K562 (cell line): ENCODE results near the gene F12. TPM values are rescaled to one million over a fixed set of nuclear protein-coding genes. Genes with fewer than 3 reads are reported as not detected.
A peak's percentile ranks its signal among the peaks of the same experiment; 100 is the strongest.

Experiments used
- BRD9 ChIP-seq: fragments of 450-650 bp; IDR thresholded peaks from 2 replicates; pipeline ENCODE4 v1.6.1; 2018; ENCODE audit warnings: low read depth; ENCODE audit not compliant: partially characterized antibody
- MAFF ChIP-seq: IDR thresholded peaks from 2 replicates; pipeline ENCODE4 v1.6.1; 2012; ENCODE audit warnings: low read length, improper control_type of control experiment
- MYC ChIP-seq, 2 experiments: fragments of 250-450 bp in 1 of 2; sonication (Bioruptor Pico) in 1 of 2; IDR thresholded peaks; 2 replicates each; pipeline versions ENCODE4 v1.5.1 to v1.6.1; 2012 to 2021; ENCODE audit warnings: low read depth in 2 of 2, borderline replicate concordance in 1 of 2, improper control_type of control experiment in 1 of 2, low read length in 1 of 2, mild to moderate bottlenecking in 1 of 2, moderate library complexity in 1 of 2
- POLR2H ChIP-seq: IDR thresholded peaks from 2 replicates; pipeline ENCODE4 v1.6.1; 2016; ENCODE audit warnings: missing genetic modification characterization, low read depth, mild to moderate bottlenecking, control low read depth, missing compliant biosample characterization, moderate library complexity
- U2AF1 ChIP-seq: fragments of 200-400 bp; formaldehyde crosslinking; optimal IDR thresholded peaks from 2 replicates; pipeline ENCODE3; 2017; ENCODE audit warnings: mild to moderate bottlenecking, low read depth, low read length, moderate library complexity
- polyA plus RNA-seq, 8 experiments: library from polyadenylated mRNA; depleted of rRNA in 4 of 8; stranded (reverse) in 5 of 8; unstranded in 3 of 8; fragments of >200 nt; fragmentation: Nextera tagmentation in 2 of 8; fragmentation: Illumina TruSeq in 1 of 8; extraction: Ambion mirVana in 2 of 8; extraction: Trizol in 1 of 8; gene quantifications; 2 replicates each; pipeline versions ENCODE4 v1.2.1 to v1.2.3, GENCODE V29; 2011 to 2014; ENCODE audit warnings: inconsistent platforms in 1 of 8, missing spikeins in 1 of 8
- total RNA-seq, 7 experiments: library from RNA; depleted of rRNA in 6 of 7; stranded (reverse); fragments of >200 nt in 6 of 7; fragmentation: Illumina TruSeq in 2 of 7; extraction: Trizol in 2 of 7; gene quantifications; 2 replicates each; pipeline versions ENCODE4 v1.2.1 to v1.2.3, GENCODE V29; 2011 to 2021; ENCODE audit warnings: low replicate concordance in 1 of 7
- TF ChIP-seq, protein P1 (sequence below): fragments of 450-650 bp; IDR thresholded peaks from 2 replicates; pipeline ENCODE4 v1.6.1; 2017; ENCODE audit warnings: antibody characterized with exemption
- TF ChIP-seq, protein P2 (sequence below): IDR thresholded peaks from 2 replicates; pipeline ENCODE4 v1.6.1; 2014; ENCODE audit warnings: antibody characterized with exemption
- TF ChIP-seq, protein P3 (sequence below): fragments of 150-350 bp; IDR thresholded peaks from 2 replicates; pipeline ENCODE4 v1.6.1; 2014; ENCODE audit warnings: low read depth, mild to moderate bottlenecking, low read length, borderline replicate concordance
- TF ChIP-seq, protein P4 (sequence below), 2 experiments: fragments of 200-800 bp in 1 of 2; sonication (Bioruptor generic) in 1 of 2; sonication (generic) in 1 of 2; formaldehyde crosslinking in 1 of 2; IDR thresholded peaks in 1 of 2; conservative IDR thresholded peaks in 1 of 2; 2 replicates each; pipeline versions ENCODE4 v1.5.0 to v1.6.1; 2016 to 2020; ENCODE audit warnings: missing compliant biosample characterization in 1 of 2, missing genetic modification characterization in 1 of 2, missing genetic modification reagents in 1 of 2
- TF ChIP-seq, protein P5 (sequence below): fragments of 250-450 bp; sonication (Bioruptor Pico); IDR thresholded peaks from 2 replicates; pipeline ENCODE4 v1.4.0; 2020; ENCODE audit warnings: mild to moderate bottlenecking, moderate library complexity
- TF ChIP-seq, protein P6 (sequence below), 2 experiments: fragments of 250-450 bp in 1 of 2; fragments of 450-650 bp in 1 of 2; sonication (Bioruptor Pico) in 1 of 2; IDR thresholded peaks; 2 replicates each; pipeline versions ENCODE4 v1.6.1 to v1.8.0; 2016 to 2021; ENCODE audit warnings: mild to moderate bottlenecking in 2 of 2, moderate library complexity in 2 of 2, missing compliant biosample characterization in 1 of 2, missing genetic modification characterization in 1 of 2
- TF ChIP-seq, protein P7 (sequence below): fragments of 450-650 bp; IDR thresholded peaks from 2 replicates; pipeline ENCODE4 v1.6.1; 2014; ENCODE audit warnings: low read depth, mild to moderate bottlenecking, moderate library complexity, borderline replicate concordance

F12 gene
- total and polyA plus RNA-seq, 9 of the 15 experiments (the other 6 are each of a cell fraction or from before 2014, with no cell fraction given), result 0.59 to 18.3 (median 3.6) TPM

DNA sequence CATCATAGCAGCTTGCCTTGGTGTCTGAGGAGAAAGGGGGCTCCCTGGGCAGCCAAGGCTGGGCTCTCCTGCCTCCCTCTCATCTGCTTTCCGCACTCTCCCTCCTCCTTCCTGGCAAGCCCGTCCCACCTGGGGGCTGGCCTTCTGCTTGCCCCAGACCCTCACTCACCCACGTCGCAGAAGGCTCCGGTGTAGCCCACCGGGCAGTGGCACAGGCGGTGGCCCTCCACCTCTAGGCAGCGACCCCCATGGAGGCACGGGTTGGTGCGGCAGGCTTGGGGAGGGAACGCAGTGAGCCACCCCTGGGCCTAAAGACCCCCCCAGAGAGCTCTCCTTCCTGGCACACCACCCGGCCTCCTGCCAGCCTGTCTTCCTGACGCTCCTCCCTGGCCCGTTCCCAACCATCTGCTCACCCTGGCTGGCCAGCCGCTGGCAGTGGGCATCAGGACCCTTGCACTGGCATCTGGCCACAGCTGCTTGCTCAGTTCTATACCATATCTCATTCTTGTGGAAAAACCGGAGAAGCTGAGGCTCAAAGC, 4.7 kb downstream of the F12 start (continued):
- TF ChIP-seq, protein P1, sequence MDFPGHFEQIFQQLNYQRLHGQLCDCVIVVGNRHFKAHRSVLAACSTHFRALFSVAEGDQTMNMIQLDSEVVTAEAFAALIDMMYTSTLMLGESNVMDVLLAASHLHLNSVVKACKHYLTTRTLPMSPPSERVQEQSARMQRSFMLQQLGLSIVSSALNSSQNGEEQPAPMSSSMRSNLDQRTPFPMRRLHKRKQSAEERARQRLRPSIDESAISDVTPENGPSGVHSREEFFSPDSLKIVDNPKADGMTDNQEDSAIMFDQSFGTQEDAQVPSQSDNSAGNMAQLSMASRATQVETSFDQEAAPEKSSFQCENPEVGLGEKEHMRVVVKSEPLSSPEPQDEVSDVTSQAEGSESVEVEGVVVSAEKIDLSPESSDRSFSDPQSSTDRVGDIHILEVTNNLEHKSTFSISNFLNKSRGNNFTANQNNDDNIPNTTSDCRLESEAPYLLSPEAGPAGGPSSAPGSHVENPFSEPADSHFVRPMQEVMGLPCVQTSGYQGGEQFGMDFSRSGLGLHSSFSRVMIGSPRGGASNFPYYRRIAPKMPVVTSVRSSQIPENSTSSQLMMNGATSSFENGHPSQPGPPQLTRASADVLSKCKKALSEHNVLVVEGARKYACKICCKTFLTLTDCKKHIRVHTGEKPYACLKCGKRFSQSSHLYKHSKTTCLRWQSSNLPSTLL, result no peak
- TF ChIP-seq MYC (IDR thresholded peaks at IDR 0.05; ENCODE audit: low read depth, low read length), result no peak
- TF ChIP-seq MYC (CRISPR knock-in tag; IDR thresholded peaks at IDR 0.05; ENCODE audit: borderline replicate concordance, low read depth), result no peak
- TF ChIP-seq POLR2H (tag), result no peak
- TF ChIP-seq, protein P2, sequence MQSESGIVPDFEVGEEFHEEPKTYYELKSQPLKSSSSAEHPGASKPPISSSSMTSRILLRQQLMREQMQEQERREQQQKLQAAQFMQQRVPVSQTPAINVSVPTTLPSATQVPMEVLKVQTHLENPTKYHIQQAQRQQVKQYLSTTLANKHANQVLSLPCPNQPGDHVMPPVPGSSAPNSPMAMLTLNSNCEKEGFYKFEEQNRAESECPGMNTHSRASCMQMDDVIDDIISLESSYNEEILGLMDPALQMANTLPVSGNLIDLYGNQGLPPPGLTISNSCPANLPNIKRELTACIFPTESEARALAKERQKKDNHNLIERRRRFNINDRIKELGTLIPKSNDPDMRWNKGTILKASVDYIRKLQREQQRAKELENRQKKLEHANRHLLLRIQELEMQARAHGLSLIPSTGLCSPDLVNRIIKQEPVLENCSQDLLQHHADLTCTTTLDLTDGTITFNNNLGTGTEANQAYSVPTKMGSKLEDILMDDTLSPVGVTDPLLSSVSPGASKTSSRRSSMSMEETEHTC, result no peak
- peak; percentile 80 for TF ChIP-seq BRD9
- no peak for TF ChIP-seq MAFF
- TF ChIP-seq, protein P3, sequence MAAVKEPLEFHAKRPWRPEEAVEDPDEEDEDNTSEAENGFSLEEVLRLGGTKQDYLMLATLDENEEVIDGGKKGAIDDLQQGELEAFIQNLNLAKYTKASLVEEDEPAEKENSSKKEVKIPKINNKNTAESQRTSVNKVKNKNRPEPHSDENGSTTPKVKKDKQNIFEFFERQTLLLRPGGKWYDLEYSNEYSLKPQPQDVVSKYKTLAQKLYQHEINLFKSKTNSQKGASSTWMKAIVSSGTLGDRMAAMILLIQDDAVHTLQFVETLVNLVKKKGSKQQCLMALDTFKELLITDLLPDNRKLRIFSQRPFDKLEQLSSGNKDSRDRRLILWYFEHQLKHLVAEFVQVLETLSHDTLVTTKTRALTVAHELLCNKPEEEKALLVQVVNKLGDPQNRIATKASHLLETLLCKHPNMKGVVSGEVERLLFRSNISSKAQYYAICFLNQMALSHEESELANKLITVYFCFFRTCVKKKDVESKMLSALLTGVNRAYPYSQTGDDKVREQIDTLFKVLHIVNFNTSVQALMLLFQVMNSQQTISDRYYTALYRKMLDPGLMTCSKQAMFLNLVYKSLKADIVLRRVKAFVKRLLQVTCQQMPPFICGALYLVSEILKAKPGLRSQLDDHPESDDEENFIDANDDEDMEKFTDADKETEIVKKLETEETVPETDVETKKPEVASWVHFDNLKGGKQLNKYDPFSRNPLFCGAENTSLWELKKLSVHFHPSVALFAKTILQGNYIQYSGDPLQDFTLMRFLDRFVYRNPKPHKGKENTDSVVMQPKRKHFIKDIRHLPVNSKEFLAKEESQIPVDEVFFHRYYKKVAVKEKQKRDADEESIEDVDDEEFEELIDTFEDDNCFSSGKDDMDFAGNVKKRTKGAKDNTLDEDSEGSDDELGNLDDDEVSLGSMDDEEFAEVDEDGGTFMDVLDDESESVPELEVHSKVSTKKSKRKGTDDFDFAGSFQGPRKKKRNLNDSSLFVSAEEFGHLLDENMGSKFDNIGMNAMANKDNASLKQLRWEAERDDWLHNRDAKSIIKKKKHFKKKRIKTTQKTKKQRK, result no peak
- TF ChIP-seq, protein P4, sequence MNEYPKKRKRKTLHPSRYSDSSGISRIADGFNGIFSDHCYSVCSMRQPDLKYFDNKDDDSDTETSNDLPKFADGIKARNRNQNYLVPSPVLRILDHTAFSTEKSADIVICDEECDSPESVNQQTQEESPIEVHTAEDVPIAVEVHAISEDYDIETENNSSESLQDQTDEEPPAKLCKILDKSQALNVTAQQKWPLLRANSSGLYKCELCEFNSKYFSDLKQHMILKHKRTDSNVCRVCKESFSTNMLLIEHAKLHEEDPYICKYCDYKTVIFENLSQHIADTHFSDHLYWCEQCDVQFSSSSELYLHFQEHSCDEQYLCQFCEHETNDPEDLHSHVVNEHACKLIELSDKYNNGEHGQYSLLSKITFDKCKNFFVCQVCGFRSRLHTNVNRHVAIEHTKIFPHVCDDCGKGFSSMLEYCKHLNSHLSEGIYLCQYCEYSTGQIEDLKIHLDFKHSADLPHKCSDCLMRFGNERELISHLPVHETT (CRISPR knock-in tag; conservative IDR thresholded peaks at IDR 0.05 in 1 of 2, IDR thresholded peaks at IDR 0.05 in 1 of 2), result 0 out of 4 replicates have a peak, but pooled peaks of 1 of the 2 experiments have one; percentile 8
- no peak for TF ChIP-seq U2AF1
- TF ChIP-seq, protein P5, sequence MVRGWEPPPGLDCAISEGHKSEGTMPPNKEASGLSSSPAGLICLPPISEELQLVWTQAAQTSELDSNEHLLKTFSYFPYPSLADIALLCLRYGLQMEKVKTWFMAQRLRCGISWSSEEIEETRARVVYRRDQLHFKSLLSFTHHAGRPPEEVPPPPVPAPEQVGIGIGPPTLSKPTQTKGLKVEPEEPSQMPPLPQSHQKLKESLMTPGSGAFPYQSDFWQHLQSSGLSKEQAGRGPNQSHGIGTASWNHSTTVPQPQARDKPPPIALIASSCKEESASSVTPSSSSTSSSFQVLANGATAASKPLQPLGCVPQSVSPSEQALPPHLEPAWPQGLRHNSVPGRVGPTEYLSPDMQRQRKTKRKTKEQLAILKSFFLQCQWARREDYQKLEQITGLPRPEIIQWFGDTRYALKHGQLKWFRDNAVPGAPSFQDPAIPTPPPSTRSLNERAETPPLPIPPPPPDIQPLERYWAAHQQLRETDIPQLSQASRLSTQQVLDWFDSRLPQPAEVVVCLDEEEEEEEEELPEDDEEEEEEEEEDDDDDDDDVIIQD (CRISPR knock-in tag), result no peak
- TF ChIP-seq, protein P6, sequence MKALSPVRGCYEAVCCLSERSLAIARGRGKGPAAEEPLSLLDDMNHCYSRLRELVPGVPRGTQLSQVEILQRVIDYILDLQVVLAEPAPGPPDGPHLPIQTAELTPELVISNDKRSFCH (CRISPR knock-in tag; IDR thresholded peaks at IDR 0.05), result no peak
- TF ChIP-seq, protein P6 (tag; IDR thresholded peaks at IDR 0.05), result peak; percentile 27; the same call in 1 of the 2 replicates
- TF ChIP-seq, protein P7, sequence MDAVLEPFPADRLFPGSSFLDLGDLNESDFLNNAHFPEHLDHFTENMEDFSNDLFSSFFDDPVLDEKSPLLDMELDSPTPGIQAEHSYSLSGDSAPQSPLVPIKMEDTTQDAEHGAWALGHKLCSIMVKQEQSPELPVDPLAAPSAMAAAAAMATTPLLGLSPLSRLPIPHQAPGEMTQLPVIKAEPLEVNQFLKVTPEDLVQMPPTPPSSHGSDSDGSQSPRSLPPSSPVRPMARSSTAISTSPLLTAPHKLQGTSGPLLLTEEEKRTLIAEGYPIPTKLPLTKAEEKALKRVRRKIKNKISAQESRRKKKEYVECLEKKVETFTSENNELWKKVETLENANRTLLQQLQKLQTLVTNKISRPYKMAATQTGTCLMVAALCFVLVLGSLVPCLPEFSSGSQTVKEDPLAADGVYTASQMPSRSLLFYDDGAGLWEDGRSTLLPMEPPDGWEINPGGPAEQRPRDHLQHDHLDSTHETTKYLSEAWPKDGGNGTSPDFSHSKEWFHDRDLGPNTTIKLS, result no peak
